SU-DHL-6 (cell line): ENCODE data around the gene BLTP3A.

ENCODE experiments used
- H2AFZ ChIP-seq: fragments of 200-600 bp; sonication (generic); 2 replicates; pipeline ENCODE4 v1.6.1; 2014; ENCODE audit warnings: low read depth, mild to moderate bottlenecking, moderate library complexity, mixed read lengths, antibody characterized with exemption, low read length; ENCODE audit not compliant: severe bottlenecking
- H3F3A ChIP-seq: fragments of 200-600 bp; shearing (Covaris generic); 2 replicates; pipeline ENCODE4 v1.6.0; 2016; ENCODE audit warnings: antibody characterized with exemption, mild to moderate bottlenecking; ENCODE audit not compliant: insufficient read depth
- H3K27ac ChIP-seq: fragments of 200-600 bp; sonication (generic); 2 replicates; pipeline ENCODE4 v1.5.1; 2016; ENCODE audit warnings: low read depth, mild to moderate bottlenecking, low read length, moderate library complexity, mixed read lengths
- H3K27me3 ChIP-seq: fragments of 200-600 bp; sonication (generic), shearing (Covaris generic); 2 replicates; pipeline ENCODE4 v1.6.0; 2014; ENCODE audit warnings: mild to moderate bottlenecking, low read length
- H3K36me3 ChIP-seq: fragments of 200-600 bp; sonication (generic); 2 replicates; pipeline ENCODE4 v1.6.1; 2014; ENCODE audit warnings: mild to moderate bottlenecking, low read length, mixed read lengths
- H3K4me2 ChIP-seq: fragments of 300-600, 200-600 bp; shearing (Covaris generic), sonication (generic); 2 replicates; pipeline ENCODE4 v1.6.0; 2014; ENCODE audit warnings: low read length, low read depth, mild to moderate bottlenecking; ENCODE audit not compliant: poor library complexity, severe bottlenecking
- H3K4me3 ChIP-seq: fragments of 200-600 bp; sonication (generic); 2 replicates; pipeline ENCODE4 v1.5.1; 2014; ENCODE audit warnings: antibody characterized with exemption, low read length, mild to moderate bottlenecking, mixed read lengths; ENCODE audit not compliant: insufficient read depth, poor library complexity, severe bottlenecking
- H3K79me2 ChIP-seq: fragments of 200-600 bp; sonication (generic); 2 replicates; pipeline ENCODE4 v1.6.1; 2014; ENCODE audit warnings: mild to moderate bottlenecking, low read length, moderate library complexity; ENCODE audit not compliant: insufficient read depth
- H3K9ac ChIP-seq: fragments of 200-600 bp; sonication (generic); 2 replicates; pipeline ENCODE4 v1.7.0; 2014; ENCODE audit warnings: mild to moderate bottlenecking, low read length
- H3K9me2 ChIP-seq: fragments of 200-600 bp; sonication (generic); replicated peaks from 2 replicates; pipeline ENCODE4 v1.6.1; 2014; ENCODE audit warnings: low read length; ENCODE audit not compliant: insufficient read depth
- H3K9me3 ChIP-seq: fragments of 200-600 bp; sonication (generic); 2 replicates; pipeline ENCODE4 v1.6.1; 2014; ENCODE audit warnings: low read length, mixed read lengths; ENCODE audit not compliant: insufficient read depth
- H4K20me1 ChIP-seq: fragments of 200-600 bp; sonication (generic); 2 replicates; pipeline ENCODE4 v1.6.1; 2014; ENCODE audit warnings: low read depth, mild to moderate bottlenecking, antibody characterized with exemption, low read length, moderate library complexity, mixed read lengths
- CTCF ChIP-seq: fragments of 200-600 bp; sonication (generic); IDR thresholded peaks from one replicate; pipeline ENCODE4 v1.5.1; 2017; ENCODE audit warnings: antibody characterized with exemption, mild to moderate bottlenecking, low read length, moderate library complexity; ENCODE audit not compliant: insufficient read depth, poor library complexity, severe bottlenecking
- EZH2phosphoT487 ChIP-seq: fragments of 200-600 bp; sonication (generic), shearing (Covaris generic); conservative IDR thresholded peaks from 2 replicates; pipeline ENCODE4 v1.6.1; 2018; ENCODE audit warnings: mild to moderate bottlenecking, antibody characterized with exemption, low read length, moderate library complexity, mixed read lengths

BLTP3A gene

GRCh38 chr6:34791164-34791700 is 651 bp upstream of the BLTP3A start:
- Histone ChIP-seq H3K4me2 (peak overlapping the region; percentile 68), H4K20me1 (no peaks in the 10 kb centered on the region), H3K27ac (peak overlapping the region; percentile 73), H3K27me3 (no peaks in the 10 kb centered on the region), H3K9me3 (no peaks in the 10 kb centered on the region), H3K79me2 (peaks cover 40% of the 10 kb centered on the region), H3K9ac (peak overlapping the region; percentile 93), H3F3A (peaks cover 22% of the 10 kb centered on the region), H3K36me3 (no peaks in the 10 kb centered on the region), H3K9me2 (no peaks in the 10 kb centered on the region), H3K4me3 (peak overlapping the region; percentile 66), H2AFZ (peak overlapping the region; percentile 95)
- TF ChIP-seq CTCF = peak; percentile 44
- no peak for TF ChIP-seq EZH2phosphoT487

GRCh38 chr6:34792605-34793500 is 970 bp downstream of the BLTP3A start:
- Histone ChIP-seq H3K9me3 (no peaks in the 10 kb centered on the region), H3F3A (peaks cover 19% of the 10 kb centered on the region), H3K79me2 (peaks cover 56% of the 10 kb centered on the region), H3K4me3 (peak overlapping the region; percentile 98), H3K36me3 (no peaks in the 10 kb centered on the region), H3K27ac (peak overlapping the region; percentile 73), H3K9me2 (no peaks in the 10 kb centered on the region), H3K9ac (peak overlapping the region; percentile 93), H2AFZ (peak overlapping the region; percentile 83), H4K20me1 (0 out of 2 replicates have a peak, but pooled peaks cover 2% of the 10 kb centered on the region), H3K4me2 (peak overlapping the region; percentile 92), H3K27me3 (no peaks in the 10 kb centered on the region)
- TF ChIP-seq CTCF (no peak), EZH2phosphoT487 (no peak)

- H3K4me2 ChIP-seq = peak overlapping the region; percentile 92
- peak overlapping the region; percentile 98 for H3K4me3 ChIP-seq
- H3F3A ChIP-seq = peaks cover 19% of the 10 kb centered on the region
- no peak overlapping the region for H2AFZ ChIP-seq
- H3K36me3 ChIP-seq = peaks cover 5% of the 10 kb centered on the region
- no peak overlapping the region for H3K27ac ChIP-seq
- TF ChIP-seq EZH2phosphoT487 (no peak), CTCF (no peak)
- peak overlapping the region; percentile 93 for H3K9ac ChIP-seq
- H3K9me3 ChIP-seq = no peaks in the 10 kb centered on the region
- no peaks in the 10 kb centered on the region for H3K9me2 ChIP-seq
- H3K79me2 ChIP-seq = peaks cover 66% of the 10 kb centered on the region
- peaks cover 6% of the 10 kb centered on the region for H4K20me1 ChIP-seq
- H3K27me3 ChIP-seq = no peaks in the 10 kb centered on the region
These were observed 2.0 kb downstream of the BLTP3A start for GRCh38 chr6:34793877-34794276.
